Brain pericyte (primary cell): ENCODE results near the gene FZD2.
A peak's percentile ranks its signal among the peaks of the same experiment; 100 is the strongest.
"Not testable (repeated sequence)": the region's sequence is repeated elsewhere in the genome, so short reads cannot be mapped to it uniquely, and the experiment has no call there.

ENCODE experiments used
- DNase-seq: peaks from one replicate; pipeline ENCODE4 v3.0.0-alpha.2; 2012; ENCODE audit warnings: low read depth, low spot score

The FZD2 gene

GRCh38 chr17:44575403-44575802 lies 18.1 kb downstream of the FZD2 start:
- no peak for DNase-seq

GRCh38 chr17:44578947-44579346 lies 21.7 kb downstream of the FZD2 start:
- DNase-seq: no peak

GRCh38 chr17:44581868-44582267 lies 24.6 kb downstream of the FZD2 start:
- no peak for DNase-seq

GRCh38 chr17:44584443-44584842 lies 27.2 kb downstream of the FZD2 start:
- no peak for DNase-seq

- no peak for DNase-seq
These were observed 28.0 kb downstream of the FZD2 start for GRCh38 chr17:44585315-44585714.

- no peak for DNase-seq
These were observed 30.1 kb downstream of the FZD2 start for GRCh38 chr17:44587339-44587738.

GRCh38 chr17:44589316-44590071 lies 32.2 kb downstream of the FZD2 start:
- no peak for DNase-seq

- not testable (repeated sequence) for DNase-seq
These were observed 32.8 kb downstream of the FZD2 start for GRCh38 chr17:44590072-44590462.

GRCh38 chr17:44590762-44591161 lies 33.5 kb downstream of the FZD2 start:
- DNase-seq: not testable (repeated sequence)

GRCh38 chr17:44591206-44591605 lies 33.9 kb downstream of the FZD2 start:
- no peak for DNase-seq

GRCh38 chr17:44593156-44593555 lies 35.9 kb downstream of the FZD2 start:
- DNase-seq: no peak

GRCh38 chr17:44595216-44595775 lies 38.0 kb downstream of the FZD2 start:
- no peak for DNase-seq

- DNase-seq: no peak
These were observed 41.0 kb downstream of the FZD2 start for GRCh38 chr17:44598329-44598728.

GRCh38 chr17:44598932-44599297 lies 41.6 kb downstream of the FZD2 start:
- no peak for DNase-seq

GRCh38 chr17:44599298-44600175 lies 42.3 kb downstream of the FZD2 start:
- peak; percentile 84 for DNase-seq

GRCh38 chr17:44601539-44601938 lies 44.3 kb downstream of the FZD2 start:
- no peak for DNase-seq

GRCh38 chr17:44601973-44602372 lies 44.7 kb downstream of the FZD2 start:
- no peak for DNase-seq

GRCh38 chr17:44602390-44602789 lies 45.1 kb downstream of the FZD2 start:
- no peak for DNase-seq

- no peak for DNase-seq
These were observed 45.7 kb downstream of the FZD2 start for GRCh38 chr17:44602970-44603369.

GRCh38 chr17:44604116-44604761 lies 47.0 kb downstream of the FZD2 start:
- DNase-seq: no peak

GRCh38 chr17:44604768-44605485 lies 47.6 kb downstream of the FZD2 start:
- DNase-seq: no peak
